Endothelial cell of umbilical vein (primary cell): Measurements from ENCODE around the gene MTR. TPM values are rescaled to one million over a fixed set of nuclear protein-coding genes. Genes with fewer than 3 reads are reported as not detected.

Experiments used
- BruUV-seq: library from RNA; stranded (reverse); fragments of 400-500 nt; replicated peaks from 2 replicates; lab custom pipeline; 2021; lab: Mats Ljungman, UMichigan
- CTCF ChIA-PET: fragments of 300-600, 350-600 bp; sonication (Branson Sonifier 250); formaldehyde crosslinking; loops from one replicate; lab custom pipeline; 2021; ENCODE audit warnings: antibody characterized with exemption, inconsistent platforms; lab: Charles Lee
- POLR2A ChIA-PET: fragments of 300-600, 350-600 bp; sonication (Branson Sonifier 250); formaldehyde crosslinking; loops from one replicate; lab custom pipeline; 2021; ENCODE audit warnings: antibody characterized with exemption, inconsistent platforms; lab: Charles Lee
- DNase-seq: peaks from one replicate; pipeline ENCODE4 v3.0.0-alpha.2; 2011; ENCODE audit warnings: low read depth, low spot score
- FAIRE-seq: peaks from 2 replicates; lab custom pipeline; 2011; peaks lifted over from hg19 to GRCh38; lab: Jason Lieb, UNC
- H2AFZ ChIP-seq: 2 replicates; pipeline ENCODE4 v1.6.0; 2012; ENCODE audit warnings: low read depth, low read length, control low read depth, inconsistent platforms
- H3K27ac ChIP-seq: 2 replicates; pipeline ENCODE4 v1.5.1; 2011; ENCODE audit warnings: low read depth, mild to moderate bottlenecking, control low read depth, low read length, moderate library complexity; ENCODE audit not compliant: insufficient read depth
- H3K27me3 ChIP-seq, 2 experiments: 2 replicates each; pipeline versions ENCODE4 v1.6.0 to v1.6.1; 2011; ENCODE audit warnings: low read length in 2 of 2, mixed read lengths in 1 of 2; ENCODE audit not compliant: control insufficient read depth in 2 of 2, insufficient read depth in 2 of 2
- H3K36me3 ChIP-seq, 2 experiments: 2 replicates in 1 of 2; 3 replicates in 1 of 2; pipeline ENCODE4 v1.5.1; 2011; ENCODE audit warnings: low read length in 2 of 2, mild to moderate bottlenecking in 1 of 2, moderate library complexity in 1 of 2; ENCODE audit not compliant: control insufficient read depth in 2 of 2, insufficient read depth in 2 of 2; ENCODE audit errors: extremely low read depth in 1 of 2
- H3K4me1 ChIP-seq: 3 replicates; pipeline ENCODE4 v1.5.1; 2011; ENCODE audit warnings: mild to moderate bottlenecking, low read length; ENCODE audit not compliant: control insufficient read depth, insufficient read depth; ENCODE audit errors: extremely low read depth
- H3K4me2 ChIP-seq: 2 replicates; pipeline ENCODE4 v1.6.1; 2011; ENCODE audit warnings: low read length, control low read depth, mixed read lengths; ENCODE audit not compliant: insufficient read depth
- H3K4me3 ChIP-seq, 3 experiments: fragments of 200-600 bp in 1 of 3; sonication (generic), shearing (Covaris generic) in 1 of 3; replicated peaks in 1 of 3; 2 replicates each; pipeline ENCODE4 v1.5.1; 2011 to 2016; ENCODE audit warnings: control low read depth in 3 of 3, low read length in 3 of 3, mild to moderate bottlenecking in 2 of 3, inconsistent platforms in 1 of 3, low read depth in 1 of 3, moderate library complexity in 1 of 3; ENCODE audit not compliant: insufficient read depth in 1 of 3
- H3K79me2 ChIP-seq: 2 replicates; pipeline ENCODE4 v1.6.0; 2012; ENCODE audit warnings: low read length, inconsistent platforms; ENCODE audit not compliant: control insufficient read depth, insufficient read depth
- H3K9ac ChIP-seq: replicated peaks from 2 replicates; pipeline ENCODE3; 2011; ENCODE audit warnings: low read length, control low read depth; ENCODE audit not compliant: insufficient read depth; ENCODE audit errors: extremely low read depth
- H3K9me1 ChIP-seq: replicated peaks from 3 replicates; pipeline ENCODE4 v1.6.0; 2011; ENCODE audit warnings: mild to moderate bottlenecking, low read length; ENCODE audit not compliant: control insufficient read depth, insufficient read depth; ENCODE audit errors: extremely low read depth
- H3K9me3 ChIP-seq: replicated peaks from 2 replicates; pipeline ENCODE4 v1.5.1; 2012; ENCODE audit warnings: low read length, inconsistent platforms; ENCODE audit not compliant: control insufficient read depth, insufficient read depth
- H4K20me1 ChIP-seq: replicated peaks from 2 replicates; pipeline ENCODE3; 2011; ENCODE audit warnings: mild to moderate bottlenecking, low read length; ENCODE audit not compliant: control insufficient read depth, insufficient read depth; ENCODE audit errors: extremely low read depth
- EZH2 ChIP-seq: IDR thresholded peaks from 2 replicates; pipeline ENCODE4 v1.6.1; 2012; ENCODE audit warnings: borderline replicate concordance, low read depth, mild to moderate bottlenecking, moderate library complexity, low read length, inconsistent platforms; ENCODE audit not compliant: severe bottlenecking
- FOS ChIP-seq: IDR thresholded peaks from 2 replicates; pipeline ENCODE4 v1.6.1; 2011; ENCODE audit warnings: mild to moderate bottlenecking, low read length, moderate library complexity, borderline replicate concordance; ENCODE audit not compliant: insufficient read depth
- GATA2 ChIP-seq: IDR thresholded peaks from 2 replicates; pipeline ENCODE4 v1.7.0; 2011; ENCODE audit warnings: low read depth, mild to moderate bottlenecking, moderate library complexity, mixed read lengths, low read length; ENCODE audit not compliant: insufficient read length, insufficient read depth
- JUN ChIP-seq: IDR thresholded peaks from 2 replicates; pipeline ENCODE4 v1.6.1; 2011; ENCODE audit warnings: borderline replicate concordance, low read depth; ENCODE audit not compliant: insufficient read length, insufficient read depth
- MYC ChIP-seq: IDR thresholded peaks from one replicate; pipeline ENCODE4 v1.6.1; 2011; ENCODE audit warnings: mild to moderate bottlenecking, low read depth, low read length
- POLR2A ChIP-seq: IDR thresholded peaks from 2 replicates; pipeline ENCODE4 v1.6.1; 2012; ENCODE audit warnings: low read depth, mild to moderate bottlenecking, control low read depth, low read length
- POLR2AphosphoS5 ChIP-seq: IDR thresholded peaks from 2 replicates; pipeline ENCODE4 v1.6.1; 2012; ENCODE audit warnings: low read depth, mild to moderate bottlenecking, control low read depth, low read length, moderate library complexity; ENCODE audit not compliant: insufficient read depth
- dilution Hi-C: fragments of 300-500 bp; cut with MboI; formaldehyde crosslinking; loops from one replicate; pipeline ENCODE4 v1.15.0; 2019; ENCODE audit warnings: low sequenced_read_pairs; ENCODE audit not compliant: extremely low pct_ligation_motif_present
- intact Hi-C: fragments of 100-400 bp; cut with micrococcal nuclease; formaldehyde crosslinking; loops from one replicate; pipeline ENCODE4 v1.10.0; 2022
- polyA plus RNA-seq, 4 experiments: library from polyadenylated mRNA; depleted of rRNA in 3 of 4; stranded (reverse) in 3 of 4; unstranded in 1 of 4; fragments of >200 nt; gene quantifications; 2 replicates each; pipeline versions ENCODE4 v1.2.1 to v1.2.3, GENCODE V29; 2011 to 2012; ENCODE audit warnings: missing spikeins in 1 of 4
- total RNA-seq: library from RNA; stranded (reverse); gene quantifications from 2 replicates; pipeline ENCODE4 v1.2.3, GENCODE V29; 2021
- TF ChIP-seq, protein P1 (sequence below), 2 donors: IDR thresholded peaks; 1 replicate in 1 of 2; 2 replicates in 1 of 2; pipeline ENCODE4 v1.5.1; 2011; ENCODE audit warnings: low read length in 2 of 2, mild to moderate bottlenecking in 2 of 2, moderate library complexity in 2 of 2, control low read depth in 1 of 2, inconsistent platforms in 1 of 2, low read depth in 1 of 2; ENCODE audit not compliant: insufficient read depth in 1 of 2; ENCODE audit errors: extremely low read depth in 1 of 2
- TF ChIP-seq, protein P2 (sequence below): IDR thresholded peaks from 2 replicates; pipeline ENCODE4 v1.6.1; 2011; ENCODE audit not compliant: insufficient read depth, insufficient read length

Gene MTR
- total and polyA plus RNA-seq, 2 donors (not counting 3 experiments of a cell fraction or from before 2014, with no cell fraction given), result 6.7 to 45.2 TPM

DNA sequence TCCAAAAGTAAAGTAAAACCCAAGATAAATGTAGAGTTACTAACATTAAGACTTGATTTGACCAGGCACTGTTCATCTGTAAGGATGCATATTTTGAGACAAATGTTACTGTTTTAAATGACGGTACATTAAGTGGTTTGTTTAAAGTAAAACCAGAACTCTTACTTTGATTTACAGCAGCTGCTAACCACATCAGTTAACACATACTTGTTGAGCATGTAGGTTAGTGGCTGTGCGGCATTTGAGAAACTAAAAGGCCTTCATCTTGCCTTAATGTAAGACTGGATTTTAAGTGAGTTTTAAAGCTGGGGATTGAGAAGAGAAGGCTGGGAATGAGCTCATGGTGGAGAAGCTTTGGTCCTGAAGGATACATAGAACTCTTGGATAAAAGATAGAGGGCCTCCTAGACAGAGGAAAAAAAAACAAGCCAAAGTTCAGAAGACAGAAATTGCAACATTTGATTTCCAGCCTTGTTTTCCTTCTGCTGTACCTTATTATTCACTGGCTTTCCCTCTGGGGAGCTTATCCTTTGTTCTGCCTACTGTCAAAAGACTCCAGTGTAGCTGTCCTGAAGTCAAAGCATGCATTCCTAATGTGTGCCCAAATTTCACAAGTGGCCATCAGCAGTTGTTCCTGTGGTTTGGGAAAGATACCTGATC lies 66.6 kb downstream of the MTR start:
- H4K20me1 ChIP-seq, result no peaks in the 10 kb centered on the region
- peaks cover 5 to 16% of the 10 kb centered on the region in 2 experiments for H3K36me3 ChIP-seq
- H3K27ac ChIP-seq, result no peak overlapping the region
- ChIA-PET POLR2A (no interaction called here), CTCF (interaction anchor here (0.7 kb wide), 1 partner anchor 253 kb away, joined by 3 read pairs; no protein-coding TSS in a partner anchor)
- no peaks in the 10 kb centered on the region for H3K9me3 ChIP-seq
- H3K4me3 ChIP-seq, result no peak overlapping the region
- BruUV-seq, result no TSS peak
- no peaks in the 10 kb centered on the region for H3K9me1 ChIP-seq
- TF ChIP-seq EZH2 (no peak), GATA2 (no peak), POLR2AphosphoS5 (no peak), JUN (no peak), MYC (no peak), POLR2A (no peak), FOS (no peak)
- TF ChIP-seq, protein P1, sequence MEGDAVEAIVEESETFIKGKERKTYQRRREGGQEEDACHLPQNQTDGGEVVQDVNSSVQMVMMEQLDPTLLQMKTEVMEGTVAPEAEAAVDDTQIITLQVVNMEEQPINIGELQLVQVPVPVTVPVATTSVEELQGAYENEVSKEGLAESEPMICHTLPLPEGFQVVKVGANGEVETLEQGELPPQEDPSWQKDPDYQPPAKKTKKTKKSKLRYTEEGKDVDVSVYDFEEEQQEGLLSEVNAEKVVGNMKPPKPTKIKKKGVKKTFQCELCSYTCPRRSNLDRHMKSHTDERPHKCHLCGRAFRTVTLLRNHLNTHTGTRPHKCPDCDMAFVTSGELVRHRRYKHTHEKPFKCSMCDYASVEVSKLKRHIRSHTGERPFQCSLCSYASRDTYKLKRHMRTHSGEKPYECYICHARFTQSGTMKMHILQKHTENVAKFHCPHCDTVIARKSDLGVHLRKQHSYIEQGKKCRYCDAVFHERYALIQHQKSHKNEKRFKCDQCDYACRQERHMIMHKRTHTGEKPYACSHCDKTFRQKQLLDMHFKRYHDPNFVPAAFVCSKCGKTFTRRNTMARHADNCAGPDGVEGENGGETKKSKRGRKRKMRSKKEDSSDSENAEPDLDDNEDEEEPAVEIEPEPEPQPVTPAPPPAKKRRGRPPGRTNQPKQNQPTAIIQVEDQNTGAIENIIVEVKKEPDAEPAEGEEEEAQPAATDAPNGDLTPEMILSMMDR (IDR thresholded peaks at IDR 0.05; ENCODE audit: extremely low read depth in 1 of 2, insufficient read depth in 1 of 2, low read depth in 1 of 2, low read length in 2 of 2), result no peak
- TF ChIP-seq, protein P2, sequence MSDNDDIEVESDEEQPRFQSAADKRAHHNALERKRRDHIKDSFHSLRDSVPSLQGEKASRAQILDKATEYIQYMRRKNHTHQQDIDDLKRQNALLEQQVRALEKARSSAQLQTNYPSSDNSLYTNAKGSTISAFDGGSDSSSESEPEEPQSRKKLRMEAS, result no peak
- H3K4me2 ChIP-seq, result no peak overlapping the region
- no peak overlapping the region for H3K9ac ChIP-seq
- no peak overlapping the region for H2AFZ ChIP-seq
- H3K4me1 ChIP-seq, result no peaks in the 10 kb centered on the region
- intact Hi-C loops, result no loop called here
- H3K79me2 ChIP-seq, result no peaks in the 10 kb centered on the region
- FAIRE-seq, result no peak
- DNase-seq, result no peak
- no peaks in the 10 kb centered on the region for H3K27me3 ChIP-seq
- dilution Hi-C loops, result no loop called here
